GM21526 (cell line): ENCODE measurements around the gene CBX8.
"Not testable (repeated sequence)": the region's sequence is repeated elsewhere in the genome, so short reads cannot be mapped to it uniquely, and the experiment has no call there.

Experiments
- ATAC-seq: cut with Tn5 transposase; IDR thresholded peaks from one replicate; pipeline ENCODE4 v1.9.1; 2021; ENCODE audit warnings: moderate library complexity; ENCODE audit not compliant: unreplicated experiment, low FRiP score

Gene CBX8

DNA sequence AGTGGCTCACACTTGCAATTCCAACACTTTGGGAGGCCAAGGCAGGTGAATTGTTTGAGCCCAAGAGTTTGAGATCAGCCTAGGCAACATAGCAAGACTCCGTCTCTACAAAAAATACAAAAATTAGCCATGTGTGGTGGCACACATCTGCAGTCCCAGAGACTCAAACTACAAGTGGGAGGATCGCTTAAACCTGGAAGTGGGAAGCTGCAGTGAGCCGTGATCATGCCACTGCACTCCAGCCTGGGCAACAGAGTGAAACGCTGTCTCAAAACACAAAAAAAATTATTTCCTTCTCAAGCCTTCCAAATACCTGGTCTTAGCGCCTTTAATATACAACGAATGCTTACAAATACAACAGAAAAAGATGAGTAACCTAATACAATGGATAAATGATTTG lies 38.6 kb downstream of the CBX8 start:
- no peak for ATAC-seq

DNA sequence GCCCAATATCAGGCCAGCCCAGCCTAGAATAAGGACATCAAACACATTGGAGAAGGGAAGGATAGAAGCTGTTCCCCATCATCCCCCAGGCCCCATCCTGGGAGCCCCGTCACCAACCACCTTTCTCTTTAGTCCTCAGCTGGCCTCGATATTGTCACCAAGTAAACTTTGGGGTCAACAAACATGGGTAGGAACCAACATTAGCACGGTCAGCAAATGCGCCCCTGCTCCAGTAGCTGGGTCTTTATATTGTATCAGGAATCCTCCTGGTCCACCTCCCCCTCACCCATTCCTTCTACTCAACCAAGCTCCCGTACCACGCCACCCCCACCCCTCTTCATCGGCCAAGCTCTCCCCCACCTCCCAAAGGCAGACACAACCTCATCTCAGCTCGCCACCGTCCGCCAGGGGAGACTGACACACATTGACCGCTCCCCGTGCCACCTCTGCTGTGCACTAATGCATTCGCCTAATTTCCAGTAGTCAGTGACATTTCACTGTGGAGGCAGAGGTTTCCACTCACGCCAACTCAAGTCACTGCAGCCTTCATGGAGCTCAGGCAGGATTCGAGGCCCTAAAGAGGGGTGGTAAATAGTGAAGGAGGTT lies 39.6 kb downstream of the CBX8 start:
- no peak for ATAC-seq

DNA sequence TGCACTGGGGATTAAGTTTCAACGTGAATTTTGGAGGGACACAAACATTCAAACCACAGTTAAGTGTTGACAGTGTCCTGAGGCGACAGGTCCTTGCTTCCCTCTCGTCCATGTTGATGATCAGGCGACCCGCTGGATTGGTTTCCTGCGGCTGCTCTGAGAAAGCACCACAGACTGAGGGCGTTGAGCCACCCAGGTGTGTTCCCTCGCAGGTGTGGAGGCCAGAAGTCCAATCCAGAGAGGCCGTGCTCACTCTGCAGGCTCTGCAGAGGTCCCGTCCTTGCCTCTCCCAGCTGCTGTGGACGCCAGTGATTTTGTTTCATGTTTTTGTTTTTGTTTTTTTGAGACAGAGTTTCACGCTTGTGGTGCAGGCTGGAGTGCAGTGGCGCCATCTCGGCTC lies 41.3 kb downstream of the CBX8 start:
- ATAC-seq: no peak

DNA sequence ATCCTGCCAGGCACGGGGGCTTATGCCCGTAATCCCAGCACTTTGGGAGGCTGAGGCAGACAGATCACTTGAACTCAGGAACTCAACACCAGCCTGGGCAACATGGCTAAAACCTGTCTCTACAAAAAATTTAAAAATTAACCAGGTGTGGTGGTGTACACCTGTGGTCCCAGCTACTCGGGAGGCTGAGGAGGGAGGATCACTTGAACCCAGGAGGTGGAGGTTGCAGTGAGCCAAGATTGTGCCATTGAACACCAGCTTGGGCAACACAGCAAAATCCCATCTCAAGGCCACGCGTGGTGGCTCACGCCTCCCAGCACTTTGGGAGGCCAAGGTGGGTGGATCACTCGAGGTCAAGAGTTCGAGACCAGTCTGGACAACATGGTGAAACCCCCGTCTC lies 42.0 kb downstream of the CBX8 start:
- not testable (repeated sequence) for ATAC-seq

DNA sequence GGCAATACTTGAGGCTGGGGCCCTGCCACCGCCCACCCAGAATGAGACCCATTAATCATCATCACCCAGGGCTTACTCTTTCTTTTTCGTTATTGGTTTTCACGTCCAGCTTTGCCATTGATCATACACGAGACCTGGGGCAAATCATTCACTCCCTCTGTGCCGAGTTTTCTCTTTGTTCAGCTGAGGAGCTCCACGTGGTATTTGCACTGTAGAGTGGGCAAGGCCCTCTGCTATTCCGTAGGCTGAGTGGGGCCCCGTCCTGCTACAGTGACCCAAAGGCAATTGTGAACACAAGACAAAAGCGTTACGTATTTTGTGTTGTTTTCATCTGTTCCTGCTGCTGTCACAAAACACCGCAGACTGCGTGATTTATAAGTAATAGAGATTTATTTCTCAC lies 42.5 kb downstream of the CBX8 start:
- no peak for ATAC-seq

DNA sequence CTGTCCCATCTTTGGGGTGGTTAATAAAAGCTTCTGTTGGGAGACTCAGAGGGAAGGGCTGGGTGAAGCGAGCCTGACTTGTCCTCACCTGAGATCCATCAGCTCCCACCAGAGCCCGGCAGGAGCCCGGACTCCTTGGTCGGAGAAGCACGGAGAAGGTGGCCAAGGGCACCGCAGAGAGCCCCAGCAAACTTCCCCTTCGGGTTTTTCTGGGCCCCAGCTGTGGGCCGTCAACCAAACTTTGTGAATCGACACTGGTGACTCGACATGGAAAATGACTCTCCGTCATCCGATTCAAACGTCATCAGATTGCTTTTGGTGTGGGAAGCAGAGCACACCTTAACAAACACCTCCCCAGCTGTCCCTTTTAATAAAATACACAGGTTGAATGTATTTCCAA lies 44.7 kb downstream of the CBX8 start:
- no peak for ATAC-seq

DNA sequence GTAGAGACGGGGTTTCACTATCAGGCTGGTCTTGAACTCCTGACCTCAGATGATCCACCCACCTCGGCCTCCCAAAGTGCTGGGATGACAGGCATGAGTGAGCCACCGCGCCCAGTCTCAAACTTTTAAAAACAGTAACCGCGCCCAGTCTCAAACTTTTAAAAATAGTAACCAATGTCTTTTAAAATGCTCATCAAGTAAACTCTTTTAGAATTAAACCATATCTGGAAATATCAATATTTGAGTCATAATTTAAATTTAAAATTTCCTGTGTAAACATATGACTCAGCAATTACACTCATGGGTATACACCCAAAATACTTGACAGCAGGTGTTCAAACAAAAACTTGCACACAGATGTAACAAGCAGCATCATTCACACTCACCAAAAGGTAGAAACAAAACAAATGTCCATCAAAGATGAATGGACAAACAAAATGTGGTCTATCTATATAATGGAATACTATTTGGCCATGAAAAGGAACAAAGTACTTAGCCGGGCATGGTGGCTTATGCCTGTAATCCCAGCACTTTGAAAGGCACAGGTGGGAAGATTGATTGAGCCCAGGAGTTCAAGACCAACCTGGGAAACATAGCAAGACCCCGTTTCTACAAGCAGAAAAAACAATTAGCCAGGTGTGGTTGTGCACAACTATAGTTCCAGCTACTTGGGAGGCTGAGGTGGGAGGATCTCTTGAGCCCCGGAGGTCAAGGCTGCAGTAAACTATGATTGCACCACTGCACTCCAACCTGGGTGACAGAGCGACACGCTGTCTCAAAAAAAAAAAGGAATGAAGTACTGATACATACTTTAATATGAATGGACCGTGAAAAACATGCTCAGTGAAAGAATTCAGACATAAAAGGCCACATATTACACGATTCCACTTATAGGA lies 46.0 kb downstream of the CBX8 start:
- no peak for ATAC-seq

DNA sequence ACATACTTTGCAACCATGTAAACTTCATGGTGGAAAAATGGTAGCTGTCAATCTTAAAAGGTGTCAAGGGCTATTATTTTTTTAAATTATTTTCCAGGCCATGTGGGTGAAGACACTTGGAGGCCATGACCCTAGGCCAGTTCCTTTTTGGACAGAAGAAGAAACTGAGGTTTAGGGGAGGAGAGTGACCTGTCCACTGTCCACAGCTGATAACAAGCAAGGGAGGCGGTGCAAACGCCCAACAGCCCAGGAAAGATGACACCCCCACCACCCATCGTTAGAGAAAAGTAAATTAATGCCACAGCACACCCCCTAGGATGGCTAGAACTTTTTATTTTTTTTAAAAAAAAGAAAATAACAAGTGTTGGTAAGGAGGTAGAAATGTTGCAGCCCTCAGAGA lies 46.9 kb downstream of the CBX8 start:
- ATAC-seq: no peak

DNA sequence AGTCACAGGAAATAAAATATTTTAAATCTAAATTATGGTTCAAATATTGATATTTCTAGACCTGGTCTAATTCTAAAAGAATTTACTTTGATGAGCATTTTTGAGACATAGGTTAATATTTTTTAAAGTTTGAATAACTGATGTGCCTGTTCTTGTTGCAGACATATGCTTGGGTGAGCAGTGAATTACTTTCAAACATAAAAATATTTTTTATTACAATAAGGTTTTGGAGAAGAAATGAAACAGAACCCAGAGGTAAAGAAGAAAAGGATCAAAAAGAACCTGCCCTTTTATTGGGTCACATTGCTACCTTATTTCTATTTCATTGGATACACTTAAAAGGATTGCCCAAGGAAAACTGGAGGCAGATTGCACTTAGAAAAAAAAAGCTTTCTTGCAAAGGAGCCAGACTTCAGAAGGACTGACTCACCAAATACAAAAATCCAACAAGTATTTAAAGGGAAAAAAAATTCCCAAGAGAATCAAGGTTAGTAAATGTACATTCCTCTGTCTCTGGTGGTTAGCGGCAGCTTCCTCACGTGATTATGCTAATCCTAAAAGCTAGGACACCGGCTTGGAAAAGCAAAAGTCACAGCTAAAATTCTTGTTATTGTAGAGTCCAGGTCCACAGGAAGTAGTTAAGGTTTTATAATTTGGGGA lies 47.6 kb downstream of the CBX8 start:
- ATAC-seq: no peak

DNA sequence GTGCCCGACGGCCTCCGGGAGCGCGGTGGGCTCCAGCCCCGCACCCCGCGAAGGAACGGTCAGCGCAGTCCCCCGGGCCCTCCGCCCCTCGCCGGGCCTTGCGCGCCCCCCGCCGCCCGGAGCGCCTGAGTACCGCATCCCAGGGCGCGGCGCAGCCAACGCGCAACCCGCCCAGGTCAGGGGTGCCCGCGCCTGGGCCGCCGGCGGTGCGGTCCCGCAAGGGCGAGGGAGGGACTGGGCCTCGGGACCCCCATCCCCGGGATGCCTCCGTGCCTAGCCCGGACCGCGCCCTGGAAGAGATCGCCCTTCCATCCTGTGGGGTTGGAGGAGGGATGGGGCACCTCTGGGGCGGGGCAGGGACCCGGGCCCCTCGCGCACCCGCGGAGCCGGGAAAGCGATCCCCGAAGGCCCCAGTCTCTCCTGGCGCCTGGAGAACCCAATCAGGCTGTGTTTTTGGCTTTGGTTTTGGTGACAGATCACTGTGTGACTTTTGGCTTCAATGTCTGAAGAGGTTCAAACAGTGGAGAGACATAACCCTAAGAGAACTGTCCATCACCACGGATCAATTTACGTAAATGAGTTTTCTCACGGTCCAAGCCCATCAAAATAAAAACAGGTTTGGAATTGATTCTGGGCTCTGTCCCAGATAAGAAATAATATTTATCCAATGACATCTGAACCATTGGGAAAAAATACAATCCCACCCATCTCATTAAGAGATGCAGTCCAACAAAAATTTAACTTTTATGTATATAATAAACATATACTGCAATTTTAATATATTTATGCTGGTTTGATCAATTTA lies 48.4 kb downstream of the CBX8 start:
- ATAC-seq: no peak

DNA sequence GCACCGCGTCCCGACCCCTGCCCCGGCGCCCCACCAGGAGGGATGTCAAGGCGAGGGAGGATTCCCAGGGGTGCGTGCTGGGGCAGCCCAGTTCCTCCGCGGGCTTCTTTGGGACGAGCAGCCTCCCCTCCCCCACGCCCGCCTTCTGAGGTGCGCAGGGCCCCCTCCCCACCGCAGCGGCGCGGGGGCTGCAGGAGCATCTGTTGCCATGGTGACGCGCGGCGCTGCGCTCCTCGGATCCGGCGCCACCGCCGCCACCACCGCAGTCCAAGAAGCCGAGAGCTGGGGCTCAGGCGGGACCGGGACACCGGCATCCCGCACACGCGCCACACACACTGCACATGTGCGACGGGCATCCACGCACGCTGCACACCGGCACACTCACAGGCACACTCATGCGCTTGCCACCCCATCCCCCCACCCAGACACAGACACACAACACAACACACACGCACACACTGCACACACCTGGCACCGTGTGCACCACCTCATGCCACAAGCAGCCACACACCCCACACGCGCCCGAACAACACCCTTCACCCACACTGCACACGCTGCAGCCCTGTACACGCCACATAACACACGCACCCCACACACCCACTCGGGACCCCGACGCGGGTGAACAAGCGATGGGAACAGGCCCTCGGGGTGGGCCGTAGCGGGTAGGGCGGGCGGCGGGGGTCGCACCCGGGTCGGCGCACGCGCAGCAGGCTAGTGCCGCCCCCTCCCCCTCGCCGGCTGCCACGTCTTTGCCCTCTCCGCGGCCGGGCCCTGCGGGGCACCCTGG lies 49.2 kb downstream of the CBX8 start:
- no peak for ATAC-seq

DNA sequence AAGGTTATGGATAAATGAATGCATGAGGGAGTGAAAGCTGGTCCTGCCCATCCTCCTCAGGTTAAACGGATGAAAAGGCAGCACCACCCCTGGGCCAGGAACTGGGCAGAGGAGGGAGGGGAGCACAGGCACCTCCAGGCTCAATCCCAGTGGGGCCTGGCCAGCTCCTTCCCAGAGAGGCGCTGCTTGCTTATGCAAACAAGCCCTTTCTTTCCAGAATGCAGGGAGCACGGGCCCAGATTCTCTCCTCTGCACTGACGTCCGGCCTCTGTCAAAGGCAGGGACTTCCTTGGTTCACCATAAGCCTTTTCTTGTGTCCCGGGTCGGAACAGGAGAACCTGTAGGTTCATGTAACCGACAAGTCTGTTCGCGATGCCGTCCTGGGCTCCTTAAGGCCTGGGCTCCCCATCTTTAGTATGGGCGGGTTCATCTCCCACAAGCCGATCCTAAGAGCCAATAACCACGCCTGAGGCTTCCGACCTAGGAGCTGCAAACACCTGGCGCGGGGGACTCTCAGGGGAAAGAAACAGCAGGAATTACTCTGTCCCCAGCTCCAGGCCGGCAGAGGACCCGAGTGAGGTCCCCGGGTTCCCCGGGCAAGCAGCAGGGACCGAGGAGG lies 49.9 kb downstream of the CBX8 start:
- no peak for ATAC-seq

DNA sequence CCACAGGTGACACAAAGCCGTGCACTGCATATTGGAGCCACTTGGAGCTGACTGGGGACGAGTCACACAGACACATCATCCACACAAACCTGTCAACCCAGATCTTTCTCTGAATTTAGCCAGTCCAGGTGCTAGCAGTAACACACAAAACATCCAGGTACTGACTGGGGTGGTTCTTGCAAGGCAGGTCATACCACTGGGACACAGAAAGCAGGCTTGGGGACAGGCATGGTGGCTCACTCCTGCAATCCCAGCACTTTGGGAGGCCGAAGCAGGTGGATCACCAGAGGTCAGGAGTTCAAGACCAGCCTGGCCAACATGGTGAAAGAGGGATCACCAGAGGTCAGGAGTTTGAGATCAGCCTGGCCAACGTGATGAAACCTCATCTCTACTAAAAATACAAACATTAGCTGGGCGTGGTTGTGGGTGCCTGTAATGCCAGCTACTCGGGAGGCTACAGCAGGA lies 51.2 kb downstream of the CBX8 start:
- no peak for ATAC-seq

DNA sequence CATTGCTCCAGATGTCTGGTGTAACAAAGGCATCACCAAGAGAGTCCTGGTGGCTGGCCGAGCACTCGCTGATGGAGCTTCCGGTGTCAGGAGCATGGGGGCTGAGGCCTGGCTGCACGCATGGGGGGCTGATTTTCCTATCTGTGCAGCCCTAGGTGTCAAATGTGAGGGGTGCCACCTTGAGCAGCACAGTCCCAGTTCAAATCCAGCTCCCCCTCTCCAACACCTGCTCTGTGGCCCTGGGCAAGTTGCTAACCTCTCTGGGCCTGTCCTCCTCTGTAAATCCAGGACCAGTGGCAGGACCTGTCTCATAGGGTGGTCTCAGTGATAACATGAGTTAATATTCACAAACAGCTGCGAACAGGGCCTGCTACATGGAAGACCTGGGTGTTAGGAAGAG lies 53.3 kb downstream of the CBX8 start:
- no peak for ATAC-seq

DNA sequence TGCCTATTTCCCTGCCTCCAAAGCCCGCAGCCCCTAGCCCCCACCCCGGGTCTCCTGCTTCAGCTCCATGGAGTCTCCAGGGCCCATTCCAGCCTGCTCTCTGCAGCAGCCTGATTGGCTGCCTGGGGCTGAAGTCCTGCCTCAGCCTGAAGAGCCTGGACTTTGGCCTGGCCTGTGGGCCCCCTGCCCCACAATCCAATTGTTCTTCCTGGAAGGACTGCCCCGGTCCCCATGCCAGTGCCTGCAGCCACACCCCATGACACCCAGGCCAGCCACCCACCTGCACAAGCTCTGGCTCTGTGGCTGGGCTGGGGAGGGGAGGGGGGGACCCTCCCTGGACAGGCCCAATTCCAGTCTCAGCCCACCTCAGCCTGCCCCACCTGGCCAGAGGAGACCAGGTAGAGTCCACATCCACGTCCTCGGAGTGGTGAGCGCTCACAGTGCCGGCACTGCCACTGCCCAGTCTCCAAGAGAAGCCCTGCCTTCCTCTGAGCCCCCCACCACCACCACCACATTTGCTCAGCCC lies 53.9 kb downstream of the CBX8 start:
- ATAC-seq: no peak

DNA sequence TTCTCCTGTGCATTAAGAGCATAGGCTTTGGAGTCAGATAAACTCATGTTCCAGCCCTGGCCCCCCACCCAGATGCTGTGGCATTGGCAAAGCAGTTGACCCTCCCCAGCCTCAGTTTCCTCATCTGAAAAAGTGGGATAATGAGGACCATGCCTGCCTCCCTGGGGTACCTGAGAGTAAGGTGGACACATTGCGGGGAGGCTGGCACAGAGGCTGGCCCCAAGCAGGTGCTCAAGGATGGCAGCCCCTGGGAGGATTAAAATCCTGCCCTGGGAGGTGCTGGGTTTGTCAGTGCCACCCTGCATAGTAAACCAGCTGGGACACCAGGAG lies 54.3 kb downstream of the CBX8 start:
- ATAC-seq: no peak
